Naive thymus-derived CD4-positive, alpha-beta T cell (primary cell): ENCODE measurements around the gene C1QTNF7. TPM values are rescaled to one million over a fixed set of nuclear protein-coding genes. Genes with fewer than 3 reads are reported as not detected.
A peak's percentile ranks its signal among the peaks of the same experiment; 100 is the strongest.

Experiments used
- ATAC-seq: fragments of 150-1000 bp; cut with Tn5 transposase; 2 replicates; pipeline ENCODE4 v1.10.0; 2021; ENCODE audit warnings: mild to moderate bottlenecking, moderate library complexity
- CTCF ChIA-PET: fragments of 350-600 bp; sonication (Branson Sonifier 250); formaldehyde crosslinking; loops from one replicate; lab custom pipeline; 2021; ENCODE audit warnings: antibody characterized with exemption; lab: Charles Lee
- POLR2A ChIA-PET: fragments of 350-600 bp; sonication (Branson Sonifier 250); formaldehyde crosslinking; loops from one replicate; lab custom pipeline; 2021; ENCODE audit warnings: antibody characterized with exemption, inconsistent platforms; lab: Charles Lee
- DNase-seq, 9 donors: peaks; one replicate each; pipeline versions ENCODE4 v3.0.0 to v3.0.0-alpha.2; 2020 to 2022; ENCODE audit warnings: mixed read lengths in 1 of 9
- H3K27ac ChIP-seq: one replicate; pipeline ENCODE4 v1.7.0; 2013; ENCODE audit warnings: mild to moderate bottlenecking, low read depth, low read length, moderate library complexity
- H3K27me3 ChIP-seq, 2 donors: one replicate each; pipeline ENCODE4 v1.7.0; 2013; ENCODE audit warnings: low read length in 2 of 2, mild to moderate bottlenecking in 2 of 2, moderate library complexity in 2 of 2; ENCODE audit not compliant: control insufficient read depth in 2 of 2, insufficient read depth in 2 of 2
- H3K36me3 ChIP-seq, 3 experiments: 1 replicate in 2 of 3; 2 replicates in 1 of 3; pipeline ENCODE4 v1.7.0; 2013; ENCODE audit warnings: low read length in 3 of 3, mild to moderate bottlenecking in 3 of 3, moderate library complexity in 1 of 3; ENCODE audit not compliant: insufficient read depth in 3 of 3, control insufficient read depth in 2 of 3
- H3K4me1 ChIP-seq, 2 donors: one replicate each; pipeline ENCODE4 v1.7.0; 2013; ENCODE audit warnings: low read length in 2 of 2, mild to moderate bottlenecking in 2 of 2, moderate library complexity in 1 of 2; ENCODE audit not compliant: control insufficient read depth in 2 of 2, insufficient read depth in 2 of 2
- H3K4me3 ChIP-seq: 2 replicates; pipeline ENCODE4 v1.7.0; 2013; ENCODE audit warnings: mild to moderate bottlenecking, low read length
- H3K9me3 ChIP-seq, 3 experiments: 1 replicate in 2 of 3; 2 replicates in 1 of 3; pipeline ENCODE4 v1.7.0; 2013; ENCODE audit warnings: low read length in 3 of 3; ENCODE audit not compliant: control insufficient read depth in 2 of 3
- H3K27ac Mint-ChIP-seq, 9 donors: one replicate each; pipeline ENCODE4 v1.8.0; 2020 to 2022; ENCODE audit warnings: mixed read lengths in 9 of 9, mild to moderate bottlenecking in 8 of 9, moderate library complexity in 5 of 9, inconsistent platforms in 2 of 9
- H3K27me3 Mint-ChIP-seq, 5 donors: one replicate each; pipeline ENCODE4 v1.8.0; 2021 to 2022; ENCODE audit warnings: mixed read lengths in 5 of 5, mild to moderate bottlenecking in 1 of 5
- H3K36me3 Mint-ChIP-seq, 5 donors: one replicate each; pipeline ENCODE4 v1.8.0; 2020 to 2022; ENCODE audit warnings: mixed read lengths in 5 of 5, mild to moderate bottlenecking in 3 of 5, inconsistent platforms in 1 of 5
- H3K4me1 Mint-ChIP-seq, 7 donors: one replicate each; pipeline ENCODE4 v1.8.0; 2020 to 2022; ENCODE audit warnings: mixed read lengths in 7 of 7, mild to moderate bottlenecking in 3 of 7, inconsistent platforms in 1 of 7
- H3K4me3 Mint-ChIP-seq, 10 donors: one replicate each; pipeline ENCODE4 v1.8.0; 2020 to 2022; ENCODE audit warnings: mild to moderate bottlenecking in 10 of 10, mixed read lengths in 10 of 10, moderate library complexity in 6 of 10, inconsistent platforms in 2 of 10
- H3K9me3 Mint-ChIP-seq, 11 donors: one replicate each; pipeline ENCODE4 v1.8.0; 2020 to 2022; ENCODE audit warnings: mixed read lengths in 11 of 11, mild to moderate bottlenecking in 4 of 11, inconsistent platforms in 1 of 11, moderate library complexity in 1 of 11
- intact Hi-C, 2 donors: fragments of 100-400 bp; cut with micrococcal nuclease; formaldehyde crosslinking; loops; one replicate each; pipeline ENCODE4 v1.15.1; 2023
- polyA plus RNA-seq, 2 donors: library from polyadenylated mRNA; unstranded; fragments of 300-500 nt; fragmentation: Illumina TruSeq; gene quantifications; one replicate each; pipeline ENCODE4 v1.2.3, GENCODE V29; 2021
- total RNA-seq, 6 experiments: library from RNA in 5 of 6; stranded (reverse) in 5 of 6; gene quantifications; 1 replicate in 5 of 6; 2 replicates in 1 of 6; pipeline ENCODE4 v1.2.3 and lab custom pipeline; 2021 to 2026

The C1QTNF7 gene
- total and polyA plus RNA-seq, 7 experiments from 2014 or later = 0.27 TPM; not detected in 6

- no peak for DNase-seq
- H3K9me3 ChIP-seq = no peaks in the 10 kb centered on the region
- H3K4me3 Mint-ChIP-seq = no peak overlapping the region
- ChIA-PET POLR2A (interaction anchor here (0.6 kb wide), 1 partner anchor 394 kb away, joined by 3 read pairs; no protein-coding TSS in a partner anchor), CTCF (no interaction called here)
- peaks cover 0 to 6% (median 4%) of the 10 kb centered on the region in 5 donors for H3K36me3 Mint-ChIP-seq
- no peaks in the 10 kb centered on the region for H3K4me1 ChIP-seq
- intact Hi-C loops = no loop called here
- H3K27ac ChIP-seq = no peak overlapping the region
- H3K4me1 Mint-ChIP-seq = peaks cover 0 to 2% (median 0%) of the 10 kb centered on the region in 7 donors
- no peak overlapping the region for H3K4me3 ChIP-seq
- H3K27ac Mint-ChIP-seq = no peak overlapping the region
- peaks cover 0 to 6% (median 0%) of the 10 kb centered on the region in 5 donors for H3K27me3 Mint-ChIP-seq
- H3K36me3 ChIP-seq = no peaks in the 10 kb centered on the region
- no peak for ATAC-seq
- H3K9me3 Mint-ChIP-seq = peaks cover 0 to 1% (median 0%) of the 10 kb centered on the region in 11 donors
- no peaks in the 10 kb centered on the region for H3K27me3 ChIP-seq
Observed at GRCh38 chr4:15385928-15386327, 41.9 kb upstream of the C1QTNF7 start.

GRCh38 chr4:15390494-15390893, 37.3 kb upstream of the C1QTNF7 start:
- H3K36me3 Mint-ChIP-seq = no peaks in the 10 kb centered on the region
- intact Hi-C loops = no loop called here
- no peaks in the 10 kb centered on the region for H3K27me3 Mint-ChIP-seq
- Histone ChIP-seq H3K27me3 (no peaks in the 10 kb centered on the region), H3K4me3 (no peak overlapping the region), H3K9me3 (no peaks in the 10 kb centered on the region), H3K36me3 (no peaks in the 10 kb centered on the region), H3K27ac (no peak overlapping the region), H3K4me1 (no peaks in the 10 kb centered on the region)
- H3K27ac Mint-ChIP-seq = no peak overlapping the region
- peaks cover 0 to 8% (median 0%) of the 10 kb centered on the region in 7 donors for H3K4me1 Mint-ChIP-seq
- ATAC-seq = no peak
- ChIA-PET CTCF (interaction anchor here (1.6 kb wide), 1 partner anchor 67 kb away, joined by 3 read pairs; no protein-coding TSS in a partner anchor), POLR2A (no interaction called here)
- no peak overlapping the region for H3K4me3 Mint-ChIP-seq
- H3K9me3 Mint-ChIP-seq = no peaks in the 10 kb centered on the region
- no peak for DNase-seq

GRCh38 chr4:15392053-15392805, 35.6 kb upstream of the C1QTNF7 start:
- intact Hi-C loops = no loop called here
- ATAC-seq (no peak), DNase-seq (no peak)
- Mint-ChIP-seq H3K4me3 (no peak overlapping the region), H3K36me3 (no peaks in the 10 kb centered on the region), H3K27ac (peak overlapping the region in 3 of 9 donors; percentile 5 to 19 (median 15)), H3K27me3 (no peaks in the 10 kb centered on the region), H3K9me3 (no peaks in the 10 kb centered on the region), H3K4me1 (peaks cover 0 to 17% (median 6%) of the 10 kb centered on the region in 7 donors)
- POLR2A ChIA-PET = no interaction called here
- Histone ChIP-seq H3K9me3 (no peaks in the 10 kb centered on the region), H3K4me3 (no peak overlapping the region), H3K36me3 (no peaks in the 10 kb centered on the region), H3K4me1 (no peaks in the 10 kb centered on the region), H3K27me3 (no peaks in the 10 kb centered on the region), H3K27ac (no peak overlapping the region)
- CTCF ChIA-PET = no interaction called here

- Mint-ChIP-seq H3K9me3 (no peaks in the 10 kb centered on the region), H3K27me3 (no peaks in the 10 kb centered on the region), H3K27ac (no peak overlapping the region), H3K36me3 (no peaks in the 10 kb centered on the region), H3K4me3 (no peak overlapping the region), H3K4me1 (peaks cover 2 to 42% (median 28%) of the 10 kb centered on the region in 7 donors)
- DNase-seq (no peak), ATAC-seq (no peak)
- no peak overlapping the region for H3K4me3 ChIP-seq
- H3K36me3 ChIP-seq = no peaks in the 10 kb centered on the region
- intact Hi-C loops = loop anchor here in 1 of 2 donors (5.0 kb wide), 1 partner anchor 1738 kb away; no protein-coding TSS in a partner anchor
- POLR2A ChIA-PET = no interaction called here
- no peaks in the 10 kb centered on the region for H3K9me3 ChIP-seq
- H3K27ac ChIP-seq = no peak overlapping the region
- CTCF ChIA-PET = interaction anchor here (1.2 to 3.9 kb wide), 5 partner anchors 14 to 164 kb away, joined by 3 to 25 read pairs (median 4); no protein-coding TSS in a partner anchor
- H3K4me1 ChIP-seq = peaks cover under 1 to 2% of the 10 kb centered on the region in 2 donors
- H3K27me3 ChIP-seq = no peaks in the 10 kb centered on the region
Observed at GRCh38 chr4:15395311-15395710, 32.5 kb upstream of the C1QTNF7 start.

GRCh38 chr4:15396157-15396800, 31.6 kb upstream of the C1QTNF7 start:
- ChIA-PET CTCF (interaction anchor here (0.6 to 3.9 kb wide), 11 partner anchors 13 to 363 kb away, joined by 3 to 25 read pairs (median 3); no protein-coding TSS in a partner anchor), POLR2A (no interaction called here)
- ATAC-seq (peak; percentile 85), DNase-seq (peak in 7 of 9 donors; percentile 31 to 57 (median 50))
- Histone ChIP-seq H3K4me1 (peaks cover 7 to 12% of the 10 kb centered on the region in 2 donors), H3K27ac (no peak overlapping the region), H3K9me3 (no peaks in the 10 kb centered on the region), H3K36me3 (no peaks in the 10 kb centered on the region), H3K27me3 (no peaks in the 10 kb centered on the region), H3K4me3 (no peak overlapping the region)
- intact Hi-C loops = loop anchor here (1.0 to 5.0 kb wide), 5 partner anchors 21 to 1739 kb away; no protein-coding TSS in a partner anchor
- peak overlapping the region in 1 of 9 donors; percentile 68 for H3K27ac Mint-ChIP-seq
- no peaks in the 10 kb centered on the region for H3K36me3 Mint-ChIP-seq
- no peaks in the 10 kb centered on the region for H3K9me3 Mint-ChIP-seq
- H3K4me3 Mint-ChIP-seq = no peak overlapping the region
- H3K4me1 Mint-ChIP-seq = peaks cover 10 to 52% (median 37%) of the 10 kb centered on the region in 7 donors
- H3K27me3 Mint-ChIP-seq = no peaks in the 10 kb centered on the region

GRCh38 chr4:15398001-15398400, 29.8 kb upstream of the C1QTNF7 start:
- DNase-seq = no peak
- peak overlapping the region in 6 of 9 donors; percentile 7 to 67 (median 36) for H3K27ac Mint-ChIP-seq
- POLR2A ChIA-PET = no interaction called here
- CTCF ChIA-PET = interaction anchor here (0.5 to 3.9 kb wide), 6 partner anchors 11 to 67 kb away, joined by 3 to 25 read pairs (median 6); no protein-coding TSS in a partner anchor
- H3K27ac ChIP-seq = no peak overlapping the region
- no peaks in the 10 kb centered on the region for H3K9me3 Mint-ChIP-seq
- no peaks in the 10 kb centered on the region for H3K36me3 Mint-ChIP-seq
- H3K4me3 ChIP-seq = no peak overlapping the region
- no peaks in the 10 kb centered on the region for H3K27me3 Mint-ChIP-seq
- no peak overlapping the region for H3K4me3 Mint-ChIP-seq
- intact Hi-C loops = loop anchor here in 1 of 2 donors (5.0 kb wide), 1 partner anchor 1741 kb away; no protein-coding TSS in a partner anchor
- H3K9me3 ChIP-seq = no peaks in the 10 kb centered on the region
- H3K27me3 ChIP-seq = no peaks in the 10 kb centered on the region
- no peak for ATAC-seq
- peaks cover 7 to 28% of the 10 kb centered on the region in 2 donors for H3K4me1 ChIP-seq
- peaks cover 17 to 68% (median 52%) of the 10 kb centered on the region in 7 donors for H3K4me1 Mint-ChIP-seq
- no peaks in the 10 kb centered on the region for H3K36me3 ChIP-seq
